Epithelial cell of esophagus (primary cell): ENCODE measurements around the gene CEACAM18.

Source experiments
- DNase-seq: peaks from one replicate; pipeline ENCODE4 v3.0.0; 2010; ENCODE audit warnings: low read depth
- H3K4me3 ChIP-seq: 2 replicates; pipeline ENCODE4 v1.5.1; 2011; ENCODE audit warnings: mild to moderate bottlenecking, low read length, control low read depth
- CTCF ChIP-seq: IDR thresholded peaks from 2 replicates; pipeline ENCODE4 v1.5.1; 2011; ENCODE audit warnings: low read depth, mild to moderate bottlenecking, low read length, control low read depth, inconsistent platforms; ENCODE audit not compliant: insufficient read depth; ENCODE audit errors: missing control alignments

The CEACAM18 gene

DNA sequence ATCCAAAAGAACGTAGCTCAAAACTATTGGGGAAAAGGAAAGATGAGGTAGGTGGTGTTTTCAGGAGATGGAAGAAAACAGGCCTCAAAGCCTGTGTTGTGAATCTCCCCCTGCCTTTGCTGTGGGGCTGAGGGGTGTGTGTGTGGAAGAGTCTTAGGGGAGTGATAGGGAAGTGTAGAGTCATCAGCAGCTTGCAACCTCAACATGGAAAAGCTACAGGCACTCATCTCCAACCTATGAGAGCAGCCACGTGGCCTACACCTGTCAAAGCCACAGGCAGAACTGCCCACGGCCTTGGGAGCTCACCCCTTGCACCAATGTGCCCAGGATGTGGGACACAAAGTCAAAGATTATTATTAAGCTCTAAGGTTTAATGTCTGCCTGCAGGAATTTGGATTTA lies 27.6 kb downstream of the CEACAM18 start:
- TF ChIP-seq CTCF = no peak
- DNase-seq = no peak
- no peak overlapping the region for H3K4me3 ChIP-seq

- H3K4me3 ChIP-seq = no peak overlapping the region
- DNase-seq = no peak
- TF ChIP-seq CTCF = no peak
Observed at GRCh38 chr19:51507192-51507591, 28.9 kb downstream of the CEACAM18 start.

- TF ChIP-seq CTCF = no peak
- no peak for DNase-seq
- H3K4me3 ChIP-seq = no peak overlapping the region
Observed at GRCh38 chr19:51507640-51508058, 29.3 kb downstream of the CEACAM18 start.

DNA sequence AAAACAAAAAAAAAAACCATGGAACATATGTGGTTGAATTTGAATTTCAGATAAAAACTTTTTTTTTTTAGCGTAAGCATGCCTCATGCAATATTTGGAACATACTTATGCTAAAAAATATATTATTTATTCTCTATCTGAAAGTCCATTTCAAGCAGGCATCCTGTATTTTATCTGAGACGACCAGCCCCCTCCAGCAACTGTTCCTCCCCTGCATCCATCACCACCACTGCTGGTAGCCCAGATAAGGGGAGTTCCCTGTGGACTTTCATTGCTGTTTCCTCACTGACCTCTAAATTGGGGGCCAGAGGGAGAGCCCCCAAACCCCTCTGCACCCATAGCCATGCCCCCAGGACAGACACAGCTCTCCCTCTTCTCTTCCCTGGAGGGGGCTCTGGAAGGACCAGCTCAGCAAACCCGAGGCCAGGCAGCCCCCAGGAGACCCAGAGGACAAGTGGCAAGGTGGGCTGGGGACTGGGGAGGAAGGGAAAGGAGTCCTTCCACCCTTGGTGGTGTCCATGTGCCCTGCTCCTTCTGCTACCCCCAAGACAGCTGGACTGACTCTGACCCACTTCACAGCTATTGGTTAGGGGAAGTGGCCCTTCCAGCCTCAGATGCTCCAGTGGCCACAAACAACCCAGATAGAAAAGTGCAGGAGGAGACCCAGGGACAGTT lies 29.9 kb downstream of the CEACAM18 start:
- H3K4me3 ChIP-seq = no peak overlapping the region
- TF ChIP-seq CTCF = no peak
- no peak for DNase-seq

DNA sequence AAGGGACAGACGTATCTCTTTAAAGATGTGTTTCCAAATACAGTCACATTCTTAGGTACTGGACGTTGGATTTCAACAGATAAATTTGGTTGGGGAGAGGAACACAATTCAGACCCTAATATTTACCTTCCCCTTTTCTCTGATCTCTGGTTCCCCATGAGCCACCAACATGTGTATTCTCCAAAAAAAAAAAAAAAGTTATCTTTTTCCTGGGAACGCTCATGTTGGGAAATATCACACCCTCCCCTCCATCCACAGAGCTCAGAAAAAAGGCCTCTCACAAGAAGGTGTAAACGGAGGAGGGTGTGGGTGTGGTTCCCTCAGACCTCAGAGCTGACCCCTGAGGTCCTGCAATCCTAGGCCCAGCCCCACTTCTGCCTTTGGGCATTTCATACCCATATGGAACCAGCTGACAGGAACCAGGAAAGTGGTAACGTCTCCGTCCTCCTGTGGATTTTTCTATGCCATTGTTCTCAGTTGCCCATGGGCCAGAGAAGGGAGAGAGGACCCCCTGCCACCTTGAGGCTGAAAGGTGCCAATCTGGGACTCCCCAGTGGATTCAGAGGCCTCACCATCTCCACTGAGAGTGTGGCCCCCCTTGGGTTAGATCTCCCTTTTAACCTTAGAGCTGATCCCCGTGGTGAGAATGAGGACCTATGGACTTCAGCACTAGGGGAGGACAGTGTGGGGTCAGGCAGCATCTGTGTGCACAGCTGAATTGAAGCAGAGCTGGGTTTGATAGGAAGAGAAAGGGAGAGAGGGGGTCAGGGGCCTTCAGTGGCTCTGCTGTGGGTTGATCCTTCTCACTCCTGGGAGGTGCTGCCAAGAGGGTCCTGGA lies 31.7 kb downstream of the CEACAM18 start:
- H3K4me3 ChIP-seq = no peak overlapping the region
- no peak for TF ChIP-seq CTCF
- DNase-seq = no peak

DNA sequence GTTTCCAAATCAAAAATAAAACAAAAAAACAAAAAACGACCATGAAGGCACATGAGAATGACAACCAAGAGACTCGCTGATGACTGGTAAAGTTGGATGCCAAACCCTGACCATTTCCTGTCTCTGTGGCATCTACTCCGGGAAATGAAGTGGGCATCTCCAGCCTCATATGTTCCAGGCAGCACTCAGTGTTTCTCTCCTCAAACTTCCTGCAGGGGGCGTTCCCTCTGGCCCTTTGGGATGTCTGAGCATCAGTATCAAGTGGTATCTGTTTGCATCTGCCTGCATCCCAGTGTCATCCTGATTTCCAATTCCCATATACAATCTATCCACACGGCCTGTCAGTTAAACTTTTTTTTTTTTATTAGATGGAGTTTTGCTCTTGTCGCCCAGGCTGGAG lies 33.0 kb downstream of the CEACAM18 start:
- no peak overlapping the region for H3K4me3 ChIP-seq
- no peak for DNase-seq
- no peak for TF ChIP-seq CTCF

DNA sequence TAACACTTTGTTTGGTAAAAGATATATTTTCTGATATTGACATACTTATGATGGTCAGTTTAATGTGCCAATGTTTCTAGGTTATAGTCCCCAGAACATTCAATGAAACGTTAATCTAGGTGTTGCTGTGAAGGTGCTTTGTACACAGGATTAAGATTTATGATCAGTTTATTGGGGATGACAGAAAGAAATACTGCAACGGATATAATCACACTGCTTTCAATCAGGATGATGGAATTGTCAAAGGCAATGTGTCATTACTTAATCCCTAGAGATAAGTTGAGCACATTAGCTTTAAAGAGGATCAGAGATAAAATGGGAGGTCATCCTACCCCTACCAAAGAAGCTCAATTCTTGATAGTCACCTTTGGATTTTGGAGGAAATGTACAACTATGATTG lies 35.6 kb downstream of the CEACAM18 start:
- no peak overlapping the region for H3K4me3 ChIP-seq
- TF ChIP-seq CTCF = no peak
- DNase-seq = no peak
